G401 (cell line): ENCODE measurements around the gene PNPO. TPM values are rescaled to one million over a fixed set of nuclear protein-coding genes. Genes with fewer than 3 reads are reported as not detected.
A peak's percentile ranks its signal among the peaks of the same experiment; 100 is the strongest.

Experiments
- DNase-seq: peaks from one replicate; pipeline ENCODE4 v3.0.0-alpha.2; 2015; ENCODE audit warnings: low spot score
- in situ Hi-C: cut with HindIII; loops from 2 replicates; pipeline ENCODE4 v1.10.0; 2016; ENCODE audit warnings: low sequenced_read_pairs, mixed read lengths
- total RNA-seq: library from RNA; depleted of rRNA; stranded (reverse); fragments of >200 nt; shearing (Covaris generic); gene quantifications from 2 replicates; pipeline ENCODE4 v1.2.3, GENCODE V29; 2014

Gene PNPO
- total RNA-seq, 1 experiment from 2014 or later: 90.7 TPM

DNA sequence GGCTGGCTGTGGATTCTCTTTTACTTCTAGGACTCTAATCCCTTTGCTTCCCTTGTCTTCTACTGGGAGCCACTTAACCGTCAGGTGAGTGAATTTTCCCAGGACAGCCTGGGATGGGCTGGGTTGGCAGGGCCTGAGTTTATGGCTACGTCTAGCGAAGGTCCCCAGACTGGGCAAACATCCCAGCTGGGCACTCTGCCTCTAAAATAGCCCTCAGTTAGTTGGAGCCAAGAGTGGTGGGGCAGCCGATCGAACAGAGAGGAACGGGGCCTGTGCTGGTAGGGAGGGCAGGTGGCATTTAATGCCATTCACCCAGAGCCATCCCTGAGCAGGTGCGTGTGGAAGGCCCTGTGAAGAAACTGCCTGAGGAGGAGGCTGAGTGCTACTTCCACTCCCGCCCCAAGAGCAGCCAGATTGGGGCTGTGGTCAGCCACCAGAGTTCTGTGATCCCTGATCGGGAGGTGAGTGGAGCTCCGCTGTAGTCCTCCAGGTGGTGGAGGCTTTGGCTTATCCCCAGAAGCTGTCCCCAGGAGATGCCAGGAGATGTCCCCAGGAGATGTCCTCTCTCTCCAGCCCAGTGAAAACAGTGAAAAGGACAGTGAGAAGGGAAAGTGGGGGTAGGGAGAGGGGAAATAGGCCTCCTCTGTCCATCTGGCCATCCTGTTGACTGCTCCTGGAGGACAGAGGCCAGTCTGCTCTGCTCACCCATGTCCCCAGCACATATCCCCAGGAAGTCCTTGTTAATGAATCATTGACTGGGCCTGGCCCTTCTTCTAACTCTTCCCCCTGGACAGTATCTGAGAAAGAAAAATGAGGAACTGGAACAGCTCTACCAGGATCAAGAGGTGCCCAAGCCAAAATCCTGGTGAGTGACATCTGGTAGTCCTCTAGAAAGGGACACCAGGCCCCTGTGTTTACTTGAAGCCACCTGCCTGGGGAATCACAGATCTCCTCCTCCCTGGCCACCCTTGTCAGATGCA is 4.4 kb downstream of the PNPO start:
- in situ Hi-C loops: no loop called here
- peak; percentile 90 for DNase-seq

GRCh38 chr17:47946516-47946915 is 5.1 kb downstream of the PNPO start:
- DNase-seq: no peak
- in situ Hi-C loops: no loop called here

GRCh38 chr17:47946929-47947397 is 5.6 kb downstream of the PNPO start:
- in situ Hi-C loops: no loop called here

DNA sequence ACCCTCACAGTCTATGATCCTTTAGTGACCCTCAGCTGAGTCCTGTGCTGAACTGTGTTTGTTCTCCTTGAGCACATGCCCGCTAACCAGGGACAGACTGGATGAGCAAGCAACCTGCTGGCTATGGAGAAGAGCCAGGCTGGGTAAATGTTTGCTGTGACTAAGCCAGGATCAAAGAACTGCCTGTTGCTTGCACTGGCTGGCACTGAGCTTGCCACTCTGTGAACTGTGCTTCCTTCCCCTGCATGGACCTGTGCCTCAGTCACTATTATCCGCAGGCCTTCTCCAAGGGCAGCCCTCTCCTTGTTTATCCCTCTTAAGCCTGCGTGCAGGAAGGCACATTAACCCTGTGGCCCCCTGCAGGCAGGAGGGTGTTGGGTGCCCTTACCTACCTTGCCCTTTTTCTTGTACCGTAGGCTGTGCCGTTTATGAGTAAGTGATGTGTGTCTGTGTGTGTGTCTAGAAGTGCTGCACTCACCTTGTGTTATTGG is 7.4 kb downstream of the PNPO start:
- DNase-seq: peak; percentile 89
- in situ Hi-C loops: no loop called here

More at GRCh38 chr17:47946929-47947397, 5.6 kb downstream of the PNPO start:
- peak; percentile 62 for DNase-seq

DNA sequence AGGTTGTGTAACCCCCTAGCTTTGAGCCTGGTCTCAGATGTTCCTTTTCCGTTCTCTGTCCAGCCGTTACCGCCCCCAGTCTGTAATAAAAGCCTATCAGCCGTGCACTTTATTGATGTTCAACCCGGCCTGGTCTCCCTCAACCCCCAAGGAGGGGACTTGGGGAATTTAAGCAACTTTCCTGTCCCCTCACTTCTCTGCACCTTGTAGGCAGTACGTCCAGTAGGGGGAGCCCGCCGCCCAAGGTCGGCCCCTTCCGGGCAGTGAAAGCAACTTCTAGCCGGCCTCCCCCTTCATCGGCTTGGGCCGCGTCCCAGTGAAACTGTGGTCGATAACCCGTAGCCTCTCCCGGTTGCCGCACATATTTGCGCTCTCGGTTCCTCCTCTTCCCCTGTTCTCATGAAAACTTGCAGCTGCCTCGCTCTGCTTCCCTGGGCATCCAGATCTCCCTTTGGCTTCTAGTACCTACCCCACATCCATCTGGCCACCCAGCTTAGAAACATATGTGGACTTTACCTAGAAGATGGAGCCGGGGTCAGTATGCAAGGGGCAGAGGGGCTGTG is 7.9 kb downstream of the PNPO start:
- in situ Hi-C loops: no loop called here
- DNase-seq: peak; percentile 75

DNA sequence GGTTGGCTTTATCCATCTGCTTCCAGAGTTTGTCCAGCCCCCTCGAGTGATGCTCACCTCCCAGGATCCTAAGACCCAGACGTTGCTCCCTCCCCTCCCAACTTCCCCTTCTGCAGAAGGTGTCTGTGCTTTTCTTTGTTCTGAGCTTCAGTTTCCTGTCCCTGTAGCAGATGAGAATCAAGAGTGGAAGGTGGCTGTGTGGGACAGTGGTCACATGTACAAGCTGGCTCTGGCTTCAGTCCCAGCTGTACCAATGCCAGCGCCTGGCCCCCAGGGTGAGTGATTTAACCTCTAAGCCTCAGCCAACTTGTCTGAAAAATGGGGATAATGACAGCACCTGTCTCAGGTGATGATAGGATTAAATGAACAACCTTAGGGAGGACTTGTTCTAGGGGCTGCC is 8.6 kb downstream of the PNPO start:
- DNase-seq: no peak
- in situ Hi-C loops: no loop called here

DNA sequence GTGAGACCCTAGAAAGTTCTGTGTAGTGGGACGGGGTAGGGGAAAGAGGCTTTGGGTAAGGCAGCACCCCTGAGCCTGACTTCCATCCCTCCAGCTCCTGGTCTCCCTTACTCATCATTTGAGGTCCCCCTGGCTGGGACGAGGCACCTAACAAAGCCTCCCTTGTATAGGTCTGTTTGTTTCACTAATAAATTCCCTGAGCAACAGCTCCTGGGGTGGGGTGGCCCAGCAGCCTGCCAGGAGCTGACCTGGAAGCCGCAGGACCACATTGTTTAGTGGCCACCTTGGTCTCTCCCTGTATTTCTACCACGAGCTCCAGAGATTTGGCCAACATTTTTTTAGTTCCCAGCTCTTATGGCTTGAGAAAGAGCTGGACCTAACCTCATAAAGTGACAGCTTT is 9.1 kb downstream of the PNPO start:
- in situ Hi-C loops: no loop called here
- DNase-seq: no peak

DNA sequence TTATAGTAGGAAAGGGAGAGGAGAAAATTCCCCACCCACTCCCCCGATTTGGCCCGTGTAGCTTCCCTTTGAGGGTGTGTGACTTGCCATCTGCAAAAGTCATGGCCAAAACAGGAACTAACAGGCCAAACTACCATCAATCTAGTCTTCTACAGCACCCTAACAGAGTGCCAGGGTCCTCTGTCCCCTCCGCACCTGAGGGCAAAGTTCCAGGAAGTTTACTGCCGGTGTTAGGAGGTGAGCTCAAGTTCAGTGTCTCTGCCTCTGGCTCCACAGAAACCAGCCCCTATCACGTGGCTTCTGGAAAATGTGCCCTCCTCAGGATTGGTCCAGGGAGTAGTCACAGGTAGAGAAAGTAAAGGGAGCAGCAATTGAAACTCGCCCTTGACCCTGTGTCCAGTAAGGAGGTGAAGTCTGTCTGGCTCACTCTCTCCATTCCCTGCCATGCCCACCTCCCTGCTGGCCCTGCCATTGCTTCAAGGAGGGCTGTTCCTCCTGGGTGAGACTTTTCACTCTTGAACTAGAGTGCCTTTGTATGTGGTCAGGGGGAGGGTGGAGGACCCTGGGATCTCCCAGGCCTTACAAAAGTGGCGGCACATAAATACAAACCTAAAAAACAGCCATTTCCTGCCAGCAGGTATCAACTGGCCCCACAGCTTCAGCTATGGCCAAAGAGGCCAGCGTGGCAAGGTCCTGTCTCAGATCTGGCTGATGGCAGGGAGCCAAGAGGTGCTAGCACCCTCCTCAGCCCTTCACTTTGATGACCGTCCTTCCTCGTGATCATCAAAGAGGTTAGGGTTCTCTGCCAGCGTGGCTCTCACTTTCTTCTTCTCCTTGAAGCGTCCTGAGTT is 11.0 kb downstream of the PNPO start:
- in situ Hi-C loops: no loop called here
- no peak for DNase-seq

GRCh38 chr17:47953909-47954308 is 12.5 kb downstream of the PNPO start:
- in situ Hi-C loops: no loop called here
- DNase-seq: no peak

DNA sequence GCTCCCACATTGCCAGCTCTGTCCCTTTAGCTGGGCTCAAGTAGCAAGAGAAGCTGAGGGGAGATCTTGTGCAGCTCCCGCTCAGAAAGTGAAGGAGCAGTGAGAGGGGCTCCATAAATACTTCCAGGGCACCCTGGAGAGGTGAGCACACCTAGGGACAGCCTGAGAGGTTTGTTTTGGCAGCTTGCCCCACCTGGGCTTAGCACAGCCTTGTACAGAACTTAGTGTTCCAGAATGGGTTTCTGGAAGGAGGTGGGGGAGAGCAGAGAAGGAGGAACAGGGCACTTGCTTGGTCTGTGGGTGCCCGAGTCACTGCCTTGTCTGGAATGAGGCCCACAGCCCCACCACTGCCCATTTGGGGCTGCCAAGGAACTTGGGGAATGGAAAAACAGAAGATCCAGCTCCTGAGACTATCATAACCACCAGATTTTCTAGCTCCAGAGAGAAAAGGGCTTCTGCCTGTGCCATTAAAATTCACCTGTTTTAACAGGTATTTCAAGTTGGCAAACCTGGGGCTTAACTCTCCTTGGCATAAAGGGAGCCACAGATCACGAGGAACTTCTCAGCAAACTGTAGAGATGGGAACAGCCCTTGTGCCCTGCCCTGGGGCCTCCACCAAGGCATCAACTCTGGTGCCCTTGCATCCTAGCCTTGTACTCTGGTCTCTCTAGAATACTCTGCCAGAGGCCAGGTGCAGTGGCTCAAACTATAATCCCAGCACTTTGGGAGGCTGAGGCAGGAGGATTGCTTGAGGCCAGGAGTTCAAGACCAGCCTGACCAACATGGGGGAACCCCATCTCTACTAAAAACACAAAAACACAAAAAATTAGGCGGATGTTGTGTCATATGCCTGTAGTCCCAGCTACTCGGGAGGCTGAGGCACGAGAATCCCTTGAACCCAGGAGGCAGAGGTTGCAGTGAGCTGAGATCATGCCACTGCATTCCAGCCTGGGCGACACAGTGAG is 14.4 kb downstream of the PNPO start:
- in situ Hi-C loops: no loop called here
- DNase-seq: no peak

DNA sequence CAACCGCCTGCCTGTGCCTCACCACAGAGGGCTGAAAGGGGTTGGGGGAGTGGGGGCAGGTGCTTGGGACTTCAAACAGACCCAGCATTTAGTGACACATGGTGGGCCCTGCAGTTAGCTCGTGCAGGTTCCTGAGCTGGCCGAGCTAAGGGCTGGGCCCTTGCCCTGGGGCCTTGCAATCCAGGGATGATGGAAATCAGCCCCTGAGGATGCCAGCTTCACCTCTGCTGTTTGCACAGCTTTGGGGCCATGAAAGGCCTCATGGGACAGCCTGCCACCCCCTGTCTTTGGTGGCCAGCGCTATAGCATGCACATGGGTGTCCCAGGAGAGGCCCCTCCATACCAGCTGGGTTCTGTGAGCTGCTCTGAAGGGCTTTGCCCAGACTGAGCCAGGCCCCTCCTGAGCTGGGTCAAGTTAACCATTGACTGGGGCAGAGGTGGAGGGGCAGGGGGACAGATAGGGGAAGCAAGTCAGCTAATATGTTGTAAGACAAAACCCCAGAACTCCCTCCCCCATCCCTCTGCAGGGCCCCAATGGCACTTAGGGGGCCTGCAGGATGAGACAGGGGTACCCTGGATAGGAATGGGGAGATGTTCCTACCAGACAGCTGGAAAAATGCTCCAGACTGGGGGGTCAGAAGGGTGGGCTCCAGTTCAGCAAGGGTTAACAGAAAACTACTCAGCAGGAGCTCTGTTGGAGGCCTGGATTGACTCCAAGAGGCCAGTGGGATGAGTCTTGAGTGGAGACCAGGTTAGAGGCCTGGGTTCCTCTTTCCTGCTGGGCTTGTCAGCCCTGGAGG is 15.6 kb downstream of the PNPO start:
- in situ Hi-C loops: no loop called here
- no peak for DNase-seq

DNA sequence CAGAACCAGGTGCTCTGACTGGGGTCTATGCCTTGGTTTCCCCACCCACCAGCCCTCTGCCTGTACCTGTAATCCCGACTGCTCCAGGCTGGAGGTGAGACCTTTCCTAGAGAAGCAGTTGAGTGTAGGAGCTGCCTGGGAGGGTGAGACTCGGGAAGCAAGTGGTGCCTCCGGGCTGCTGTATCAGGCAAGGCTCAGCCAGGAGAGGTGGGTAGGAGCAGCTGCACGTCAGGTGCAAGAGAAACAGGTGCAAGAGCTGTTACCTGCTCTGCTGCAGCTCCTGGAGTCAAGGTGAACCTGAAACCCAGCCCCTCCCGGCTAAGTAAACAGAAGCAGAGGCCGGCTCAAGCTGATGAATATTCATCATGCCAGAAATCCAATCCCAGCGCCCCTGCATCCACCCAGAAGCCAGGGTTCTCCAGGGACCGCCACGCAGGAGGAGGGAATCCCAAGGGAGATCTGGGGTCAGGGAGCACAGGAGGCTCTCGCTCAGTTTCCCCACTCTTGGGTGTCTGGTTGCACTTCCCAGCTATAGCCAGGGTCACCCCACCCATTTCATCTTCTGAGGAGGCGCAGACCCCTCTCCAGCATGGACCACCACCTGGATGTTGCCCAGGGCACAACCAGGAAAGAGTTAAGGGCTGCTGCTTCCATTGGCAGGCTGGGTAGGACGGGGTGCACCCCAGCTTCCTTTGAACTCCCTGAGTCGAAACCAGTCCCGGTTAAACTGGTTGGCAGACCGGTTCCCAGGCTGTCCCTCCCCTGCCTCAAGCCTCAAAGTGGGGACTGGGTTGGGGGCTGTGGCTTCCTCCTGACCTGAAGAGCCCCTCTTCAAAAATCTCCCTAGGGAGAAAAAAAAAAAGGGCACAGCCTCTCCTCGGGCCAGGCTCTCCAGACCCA is 16.5 kb downstream of the PNPO start, which contains the start of gene PRR15L:
Gene PRR15L, minus strand, starts transcription at position 293 of the 900 bp plus-strand sequence. CDS start 4,649 bp downstream, outside the sequence.
- in situ Hi-C loops: no loop called here
- DNase-seq: no peak

DNA sequence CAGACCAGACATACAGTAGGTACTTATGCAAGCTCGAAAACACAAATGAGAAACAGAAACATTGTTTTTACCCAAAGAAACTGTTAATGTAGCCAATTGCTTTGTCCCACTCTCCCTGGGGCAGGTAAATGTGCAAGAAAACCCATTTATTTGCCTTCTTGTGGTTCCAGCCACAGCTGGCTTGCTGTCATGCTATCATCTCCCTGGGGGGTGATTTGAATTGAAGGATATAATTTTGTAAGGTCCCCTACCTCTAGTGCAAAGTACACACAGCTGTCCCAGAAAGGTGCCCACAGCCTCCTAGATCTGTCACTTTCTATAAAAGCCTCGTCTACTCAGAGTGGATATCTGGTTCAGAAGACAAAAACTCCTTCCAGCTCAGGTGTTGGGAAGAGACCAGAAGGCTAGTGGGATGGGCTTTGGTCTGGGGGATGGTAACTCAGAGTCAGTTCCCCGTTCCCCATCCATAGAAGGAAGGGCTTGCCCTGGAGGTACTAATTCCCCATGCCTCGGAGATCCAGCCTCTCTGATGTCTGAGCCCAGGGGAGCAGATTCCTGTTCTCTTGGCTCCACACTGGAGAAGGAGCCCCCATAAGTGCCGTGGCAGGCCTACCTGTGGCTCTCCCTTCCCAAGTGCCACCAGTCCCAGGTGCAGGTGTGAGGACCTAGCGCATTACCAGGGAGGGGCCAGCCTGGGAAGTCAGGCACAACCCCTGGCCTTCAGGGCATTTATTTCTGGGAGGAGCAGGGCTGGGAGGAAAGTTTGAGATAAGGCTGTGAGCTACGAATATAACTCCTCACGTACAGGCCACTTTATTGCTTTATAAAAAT is 18.7 kb downstream of the PNPO start:
- in situ Hi-C loops: no loop called here
- DNase-seq: no peak

GRCh38 chr17:47961406-47961805 is 20.0 kb downstream of the PNPO start:
- no peak for DNase-seq
- in situ Hi-C loops: no loop called here

- no peak for DNase-seq
- in situ Hi-C loops: no loop called here
Observed at GRCh38 chr17:47962901-47963300, 21.5 kb downstream of the PNPO start.

DNA sequence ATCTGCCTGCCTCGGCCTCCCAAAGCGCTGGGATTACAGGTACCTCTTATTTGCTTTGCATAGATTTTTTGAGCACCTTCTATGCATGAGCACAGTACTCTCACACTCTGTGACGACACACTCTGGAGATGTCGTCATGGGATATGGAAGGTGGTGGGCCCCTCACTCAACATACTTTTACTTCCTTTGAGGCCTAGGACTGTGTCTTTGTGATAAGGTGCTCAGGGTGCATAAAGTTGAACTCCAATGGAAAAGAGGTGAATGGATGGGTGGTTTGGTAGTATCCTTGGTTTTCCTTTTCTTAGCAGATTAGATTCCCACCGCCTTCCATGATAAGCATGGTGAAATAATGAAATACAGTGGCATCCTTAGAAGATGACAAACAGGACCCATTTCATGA is 23.5 kb downstream of the PNPO start:
- in situ Hi-C loops: no loop called here
- no peak for DNase-seq
